Left ventricle myocardium superior (tissue), 1 donor: ENCODE data around the gene LMF1. TPM values are rescaled to one million over a fixed set of nuclear protein-coding genes. Genes with fewer than 3 reads are reported as not detected.

ENCODE experiments used
- ATAC-seq: fragments of 200-7000 bp; cut with Tn5 transposase; one replicate; pipeline ENCODE4 v1.9.1; 2020; ENCODE audit warnings: mild to moderate bottlenecking, moderate library complexity
- DNase-seq: peaks from one replicate; pipeline ENCODE4 v3.0.0-alpha.2; 2020
- intact Hi-C: fragments of 100-400 bp; cut with micrococcal nuclease; formaldehyde crosslinking; loops from one replicate; pipeline ENCODE4 v1.11.0; 2022
- total RNA-seq: library from RNA; stranded (reverse); fragmentation: NEBNext Ultra II Directional; extraction: Animal tissue kit (Norgen Biotek cat#: 25700); gene quantifications from one replicate; pipeline ENCODE4 v1.2.1, GENCODE V29; 2021
- donor health status: DM: no; HTN: yes; CAD: no; lungs with severe emphysema.

LMF1 gene
- total RNA-seq, 1 donor from 2014 or later, result 6.0 TPM

GRCh38 chr16:815861-816260, 154.9 kb downstream of the LMF1 start:
- no peak for DNase-seq
- intact Hi-C loops, result no loop called here
- ATAC-seq, result no peak

- intact Hi-C loops, result no loop called here
- ATAC-seq, result no peak
- DNase-seq, result no peak
Observed at GRCh38 chr16:814974-815373, 155.8 kb downstream of the LMF1 start.

- DNase-seq (no peak), ATAC-seq (no peak)
- intact Hi-C loops, result no loop called here
Observed at GRCh38 chr16:813916-814412, 156.8 kb downstream of the LMF1 start.

GRCh38 chr16:813204-813915, 157.4 kb downstream of the LMF1 start:
- ATAC-seq, result peak; percentile 82
- DNase-seq, result peak; percentile 74
- intact Hi-C loops, result no loop called here

- ATAC-seq, result no peak
- intact Hi-C loops, result no loop called here
- no peak for DNase-seq
Observed at GRCh38 chr16:808085-808386, 162.7 kb downstream of the LMF1 start.

GRCh38 chr16:807347-808084, 163.3 kb downstream of the LMF1 start:
- intact Hi-C loops, result no loop called here

GRCh38 chr16:805474-805873, 165.3 kb downstream of the LMF1 start:
- intact Hi-C loops, result no loop called here
- peak; percentile 28 for DNase-seq
- no peak for ATAC-seq

More at GRCh38 chr16:807347-808084, 163.3 kb downstream of the LMF1 start:
- peak; percentile 99 for ATAC-seq
- peak; percentile 97 for DNase-seq

GRCh38 chr16:804193-805048, 166.4 kb downstream of the LMF1 start:
- no peak for DNase-seq
- intact Hi-C loops, result no loop called here
- ATAC-seq, result no peak

- intact Hi-C loops, result no loop called here
- DNase-seq (no peak), ATAC-seq (no peak)
Observed at GRCh38 chr16:803754-804080, 167.1 kb downstream of the LMF1 start.

Other genes with a start within 250 kb of the LMF1 start
- gene ANTKMT, start 249.8 kb downstream of the LMF1 start, total RNA-seq, result 31.2 TPM
- 0.50 TPM for gene CCDC78, start 244.5 kb downstream of the LMF1 start, total RNA-seq
- gene HAGHL, start 243.9 kb downstream of the LMF1 start, total RNA-seq, result 13.6 TPM
- gene CIAO3, start 230.0 kb downstream of the LMF1 start, total RNA-seq, result 34.5 TPM
- gene MSLN, start 210.2 kb downstream of the LMF1 start, total RNA-seq, result 4.6 TPM
- 8.7 TPM for gene RPUSD1, start 182.6 kb downstream of the LMF1 start, total RNA-seq
- 6.6 TPM for gene CHTF18, start 182.4 kb downstream of the LMF1 start, total RNA-seq
- gene GNG13, start 170.2 kb downstream of the LMF1 start, total RNA-seq, result not detected
- 0.47 TPM for gene SOX8, start 10.8 kb upstream of the LMF1 start, total RNA-seq
- 25.8 TPM for gene SSTR5, start 101.8 kb upstream of the LMF1 start, total RNA-seq
- not detected for gene C1QTNF8, start 125.3 kb upstream of the LMF1 start, total RNA-seq
- gene CACNA1H, start 182.1 kb upstream of the LMF1 start, total RNA-seq, result 3.2 TPM